ENCODE results near the gene HEATR3. TPM values are rescaled to one million over a fixed set of nuclear protein-coding genes. Genes with fewer than 3 reads are reported as not detected.

Gene HEATR3
- polyA plus RNA-seq, 3 donors: 10.4 to 40.6 (median 10.7) TPM

GRCh38 chr16:50067290-50067853, 1.6 kb downstream of the HEATR3 start:
- Histone ChIP-seq H3K36me3 (replicated peaks in 1 of 2; ENCODE audit: control insufficient read depth in 1 of 2, insufficient read depth in 2 of 2, low read length in 2 of 2) (peaks cover 29 to 42% of the 10 kb centered on the region in 2 donors), H3K9me3 (replicated peaks in 1 of 2; ENCODE audit: control insufficient read depth in 1 of 2, insufficient read depth in 1 of 2, low read length in 2 of 2) (no peaks in the 10 kb centered on the region), H3K79me2 (ENCODE audit: insufficient read depth, low read length) (peaks cover 61% of the 10 kb centered on the region), H3K9ac (ENCODE audit: insufficient read depth, low read length, poor library complexity, severe bottlenecking) (peak overlapping the region; percentile 80), H3K27ac (ENCODE audit: low read depth in 1 of 2, low read length in 2 of 2) (peak overlapping the region in 1 of 2 donors; percentile 87), H2AFZ (ENCODE audit: insufficient read depth, low read depth, low read length, poor library complexity, severe bottlenecking) (no peak overlapping the region), H3K4me3 (replicated peaks in 1 of 3; ENCODE audit: low read depth in 2 of 3, low read length in 3 of 3) (peak overlapping the region; percentile 51 to 96 (median 93)), H4K20me1 (ENCODE audit: insufficient read depth, low read length) (peaks cover 53% of the 10 kb centered on the region), H3K4me2 (replicated peaks; ENCODE audit: extremely low read depth, low read length, poor library complexity, severe bottlenecking) (peak overlapping the region; percentile 97), H3K27me3 (ENCODE audit: control insufficient read depth in 2 of 2, insufficient read depth in 2 of 2, low read length in 2 of 2) (no peaks in the 10 kb centered on the region), H3K4me1 (ENCODE audit: control insufficient read depth in 1 of 2, insufficient read depth in 2 of 2, low read length in 2 of 2) (peaks cover 26% of the 10 kb centered on the region in 2 donors)
- intact Hi-C loops (cut with micrococcal nuclease): loop anchor here (2.0 to 5.0 kb wide), 5 partner anchors 40 to 300 kb away; partner anchors contain the start of genes CNEP1R1 (in 2 of the 2), BRD7 (in 1 of the 2) and TENT4B (in 1 of the 2)
- H3K36me3 Mint-ChIP-seq: peaks cover 41 to 45% of the 10 kb centered on the region in 2 donors
- H3K27me3 Mint-ChIP-seq (ENCODE audit: low read depth in 3 of 3): peaks cover 0 to 2% (median 1%) of the 10 kb centered on the region in 3 donors
- WGBS (ENCODE audit: insufficient coverage): 18% methylated on average over 3 of the region's 3 CpGs
- peak; percentile 29 to 41 (median 39) for DNase-seq
- no peaks in the 10 kb centered on the region for H3K9me3 Mint-ChIP-seq
- peaks cover 38% of the 10 kb centered on the region for H3K4me1 Mint-ChIP-seq
- TF ChIP-seq, protein P1, sequence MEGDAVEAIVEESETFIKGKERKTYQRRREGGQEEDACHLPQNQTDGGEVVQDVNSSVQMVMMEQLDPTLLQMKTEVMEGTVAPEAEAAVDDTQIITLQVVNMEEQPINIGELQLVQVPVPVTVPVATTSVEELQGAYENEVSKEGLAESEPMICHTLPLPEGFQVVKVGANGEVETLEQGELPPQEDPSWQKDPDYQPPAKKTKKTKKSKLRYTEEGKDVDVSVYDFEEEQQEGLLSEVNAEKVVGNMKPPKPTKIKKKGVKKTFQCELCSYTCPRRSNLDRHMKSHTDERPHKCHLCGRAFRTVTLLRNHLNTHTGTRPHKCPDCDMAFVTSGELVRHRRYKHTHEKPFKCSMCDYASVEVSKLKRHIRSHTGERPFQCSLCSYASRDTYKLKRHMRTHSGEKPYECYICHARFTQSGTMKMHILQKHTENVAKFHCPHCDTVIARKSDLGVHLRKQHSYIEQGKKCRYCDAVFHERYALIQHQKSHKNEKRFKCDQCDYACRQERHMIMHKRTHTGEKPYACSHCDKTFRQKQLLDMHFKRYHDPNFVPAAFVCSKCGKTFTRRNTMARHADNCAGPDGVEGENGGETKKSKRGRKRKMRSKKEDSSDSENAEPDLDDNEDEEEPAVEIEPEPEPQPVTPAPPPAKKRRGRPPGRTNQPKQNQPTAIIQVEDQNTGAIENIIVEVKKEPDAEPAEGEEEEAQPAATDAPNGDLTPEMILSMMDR (IDR thresholded peaks at IDR 0.05): peak; percentile 66
- peak overlapping the region; percentile 88 to 92 for H3K4me3 Mint-ChIP-seq
- peak overlapping the region; percentile 12 to 92 (median 85) for H3K27ac Mint-ChIP-seq

DNA sequence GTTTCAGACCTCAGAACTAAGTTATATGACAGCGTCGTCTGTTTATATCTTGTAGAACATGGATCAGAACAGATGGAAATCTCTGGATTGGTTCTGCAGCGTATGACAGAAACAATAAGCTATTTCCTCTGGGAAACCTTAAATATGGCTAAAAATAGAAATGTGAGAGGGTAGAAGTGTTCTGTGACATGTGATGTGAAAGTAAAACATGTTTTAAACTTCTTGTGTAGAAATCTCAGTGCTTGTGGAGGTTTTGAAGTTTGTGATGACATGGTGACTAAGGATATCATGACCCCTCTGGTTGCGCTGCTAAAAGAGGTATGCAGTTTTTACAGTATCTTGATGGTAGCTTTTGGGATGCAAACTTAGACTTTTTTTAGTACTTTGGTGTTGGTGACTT, 2.8 kb downstream of the HEATR3 start:
- H3K4me1 ChIP-seq (ENCODE audit: control insufficient read depth in 1 of 2, insufficient read depth in 2 of 2, low read length in 2 of 2): peaks cover 26% of the 10 kb centered on the region in 2 donors
- H3K79me2 ChIP-seq (ENCODE audit: insufficient read depth, low read length): peaks cover 73% of the 10 kb centered on the region
- TF ChIP-seq, protein P1 (IDR thresholded peaks at IDR 0.05): no peak
- no peak for DNase-seq
- peak overlapping the region in 2 of 7 donors; percentile 81 to 89 for H3K27ac Mint-ChIP-seq
- H3K36me3 Mint-ChIP-seq: peaks cover 52 to 56% of the 10 kb centered on the region in 2 donors
- no peak overlapping the region for H2AFZ ChIP-seq (ENCODE audit: insufficient read depth, low read depth, low read length, poor library complexity, severe bottlenecking)
- H3K4me3 ChIP-seq (replicated peaks in 1 of 3; ENCODE audit: low read depth in 2 of 3, low read length in 3 of 3): peak overlapping the region in 1 of 3 experiments; percentile 7
- peaks cover 60% of the 10 kb centered on the region for H4K20me1 ChIP-seq (ENCODE audit: insufficient read depth, low read length)
- intact Hi-C loops (cut with micrococcal nuclease): loop anchor here (5.0 kb wide), 4 partner anchors 41 to 299 kb away; partner anchors contain the start of genes BRD7 (in 1 of the 2), CNEP1R1 (in 1 of the 2) and TENT4B (in 1 of the 2)
- no CpG with 5 or more reads among the region's 4 CpGs for WGBS (ENCODE audit: insufficient coverage)
- no peak overlapping the region for H3K4me2 ChIP-seq (replicated peaks; ENCODE audit: extremely low read depth, low read length, poor library complexity, severe bottlenecking)
- H3K9me3 ChIP-seq (replicated peaks in 1 of 2; ENCODE audit: control insufficient read depth in 1 of 2, insufficient read depth in 1 of 2, low read length in 2 of 2): no peaks in the 10 kb centered on the region
- peaks cover 0 to 1% (median 0%) of the 10 kb centered on the region in 3 donors for H3K27me3 Mint-ChIP-seq (ENCODE audit: low read depth in 3 of 3)
- no peaks in the 10 kb centered on the region for H3K9me3 Mint-ChIP-seq
- no peak overlapping the region for H3K4me3 Mint-ChIP-seq
- no peaks in the 10 kb centered on the region for H3K27me3 ChIP-seq (ENCODE audit: control insufficient read depth in 2 of 2, insufficient read depth in 2 of 2, low read length in 2 of 2)
- peaks cover 41% of the 10 kb centered on the region for H3K4me1 Mint-ChIP-seq
- peaks cover 37 to 54% of the 10 kb centered on the region in 2 donors for H3K36me3 ChIP-seq (replicated peaks in 1 of 2; ENCODE audit: control insufficient read depth in 1 of 2, insufficient read depth in 2 of 2, low read length in 2 of 2)
- no peak overlapping the region for H3K9ac ChIP-seq (ENCODE audit: insufficient read depth, low read length, poor library complexity, severe bottlenecking)
- peak overlapping the region in 1 of 2 donors; percentile 87 for H3K27ac ChIP-seq (ENCODE audit: low read depth in 1 of 2, low read length in 2 of 2)
